HG03139 (cell line): ENCODE data around the gene CASP12.
"Not testable (repeated sequence)": the region's sequence is repeated elsewhere in the genome, so short reads cannot be mapped to it uniquely, and the experiment has no call there.

Source experiments
- ATAC-seq: cut with Tn5 transposase; IDR thresholded peaks from one replicate; pipeline ENCODE4 v1.9.1; 2021; ENCODE audit not compliant: unreplicated experiment

Gene CASP12

DNA sequence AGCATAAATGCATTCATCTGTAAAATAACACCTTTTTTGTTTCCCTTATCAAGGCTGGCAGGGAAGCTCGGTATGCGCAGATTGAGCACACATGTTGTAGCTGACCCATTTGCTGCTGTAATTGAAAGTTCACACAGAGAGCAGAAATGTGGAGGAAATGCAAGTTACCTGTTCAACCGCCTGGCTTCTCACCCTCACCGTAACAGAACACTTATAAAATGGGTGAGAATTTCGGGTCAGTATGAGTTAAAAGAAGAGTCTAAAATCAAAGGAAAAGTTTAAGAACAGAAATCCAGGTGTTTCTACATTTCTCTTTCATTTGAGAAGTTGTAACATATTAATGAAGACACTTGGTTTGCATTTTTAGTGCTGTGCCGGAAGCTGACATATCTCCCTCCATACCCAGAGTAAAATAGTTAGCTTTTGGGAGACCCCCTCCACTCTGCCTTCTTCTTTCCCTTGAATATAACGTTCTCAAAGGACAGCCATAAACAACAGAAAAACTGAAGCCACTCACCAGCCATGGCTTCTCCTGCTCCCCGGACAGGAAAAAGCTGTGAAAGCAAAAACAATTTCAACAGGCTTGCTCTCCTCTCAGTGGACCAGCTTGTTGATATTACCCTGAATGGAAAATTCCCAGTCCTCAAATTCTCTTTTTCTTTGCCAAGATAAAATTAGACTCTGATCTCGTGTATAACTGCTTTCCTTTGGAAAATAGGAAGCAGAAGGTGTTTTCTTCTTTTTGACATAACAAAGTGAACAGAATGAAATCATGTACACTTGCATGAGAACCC is at the start of gene CASP12:
Gene CASP12, minus strand, starts transcription at position 570 of the 794 bp plus-strand sequence.
- ATAC-seq: no peak

GRCh38 chr11:104946907-104947306 is 48.6 kb upstream of the CASP12 start:
- ATAC-seq: peak; percentile 94

DNA sequence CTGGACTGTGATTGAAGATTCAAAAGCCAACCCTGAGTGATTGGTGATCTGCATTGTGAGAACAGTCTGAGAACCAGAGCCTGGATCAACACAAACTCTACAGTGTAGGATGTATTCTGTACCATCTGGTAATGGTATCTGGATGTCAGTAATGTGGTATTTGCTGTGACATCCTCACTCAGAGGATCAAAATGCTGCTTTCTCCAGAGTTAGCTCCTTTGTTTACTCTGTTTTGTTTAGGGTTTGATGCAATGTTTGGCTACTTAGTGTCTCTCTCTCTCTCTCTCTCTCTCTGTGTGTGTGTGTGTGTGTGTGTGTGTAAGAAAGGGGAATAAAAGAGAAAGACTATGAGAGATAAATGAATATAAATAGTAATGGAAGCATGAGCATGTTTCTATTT is 45.8 kb upstream of the CASP12 start:
- ATAC-seq: no peak

DNA sequence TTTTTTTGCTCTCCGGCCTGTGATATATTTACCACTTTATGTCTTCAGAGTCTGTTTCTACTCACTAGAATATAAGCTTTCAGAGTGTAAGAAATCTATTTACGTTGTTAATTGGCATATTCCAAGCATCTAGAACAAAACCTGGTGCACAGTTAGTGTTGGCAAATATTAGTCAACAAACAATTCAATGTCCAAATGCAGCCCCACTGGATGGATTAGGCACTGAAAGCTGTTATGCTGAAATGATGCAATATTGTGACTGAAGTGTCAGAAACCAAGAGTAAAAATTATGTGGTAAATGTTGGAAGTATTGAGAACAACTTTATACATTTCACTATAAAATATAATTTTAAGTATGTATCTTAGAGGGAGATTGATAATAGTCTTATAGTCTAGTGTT is 45.3 kb upstream of the CASP12 start:
- ATAC-seq: no peak

- no peak for ATAC-seq
Observed at GRCh38 chr11:104934594-104934993, 36.3 kb upstream of the CASP12 start.

- ATAC-seq: not testable (repeated sequence)
Observed at GRCh38 chr11:104934073-104934472, 35.8 kb upstream of the CASP12 start.

DNA sequence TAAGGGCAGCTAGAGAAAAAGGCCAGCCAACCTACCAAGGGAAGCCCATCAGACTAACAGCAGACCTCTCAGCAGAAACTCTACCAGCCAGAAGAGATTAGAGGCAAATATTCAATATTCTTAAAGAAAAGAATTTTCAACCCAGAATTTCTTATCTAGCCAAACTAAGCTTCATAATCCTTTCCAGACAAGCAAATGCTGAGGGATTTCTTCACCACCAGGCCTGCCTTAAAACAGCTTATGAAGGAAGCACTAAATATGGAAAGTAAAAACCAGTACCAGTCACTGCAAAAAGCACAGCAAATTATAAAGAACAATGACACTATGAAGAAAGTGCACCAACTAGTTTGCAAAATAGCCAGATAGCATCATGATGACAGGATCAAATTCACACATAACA is 30.6 kb upstream of the CASP12 start:
- no peak for ATAC-seq

DNA sequence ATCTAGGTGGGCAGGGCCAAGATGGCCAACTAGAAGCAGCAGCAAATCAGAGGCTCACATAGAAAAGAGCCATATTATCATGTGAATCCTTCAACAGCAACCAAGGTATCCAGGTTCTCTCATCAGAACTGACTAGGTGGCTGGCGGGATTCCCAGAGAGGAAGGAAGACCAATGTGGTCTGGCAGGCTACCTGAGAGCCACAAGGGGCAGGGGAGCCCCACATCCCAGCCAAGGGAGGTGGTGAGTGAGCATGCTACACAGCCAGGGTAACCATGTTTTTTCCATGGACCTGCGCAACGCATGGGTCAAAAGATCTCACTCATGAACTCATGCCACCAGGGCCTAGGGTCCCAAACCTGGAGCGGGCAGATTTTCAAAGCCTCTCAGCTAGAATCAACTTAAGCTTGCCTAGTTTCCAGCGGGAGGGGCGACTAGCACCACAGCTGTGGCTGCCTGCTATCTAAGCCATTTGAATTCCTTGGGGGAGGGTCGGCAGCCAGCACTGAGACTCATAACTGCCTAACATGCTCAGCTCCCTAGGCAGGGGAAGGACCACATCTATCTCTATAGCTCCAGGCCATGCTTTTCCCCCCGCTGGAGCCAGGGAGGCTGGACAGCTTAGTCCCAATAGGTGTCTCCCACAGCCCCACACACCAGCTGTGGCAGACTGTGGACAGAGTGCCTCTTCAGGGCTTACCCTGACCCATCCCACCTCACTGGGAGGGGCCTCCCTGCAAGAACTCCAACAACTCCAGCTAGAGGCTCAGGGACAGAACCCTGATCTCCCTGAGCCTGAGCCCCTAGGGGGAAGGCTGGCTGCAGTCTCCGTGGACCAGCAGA is 28.7 kb upstream of the CASP12 start:
- no peak for ATAC-seq

- no peak for ATAC-seq
Observed at GRCh38 chr11:104925850-104926249, 27.6 kb upstream of the CASP12 start.

DNA sequence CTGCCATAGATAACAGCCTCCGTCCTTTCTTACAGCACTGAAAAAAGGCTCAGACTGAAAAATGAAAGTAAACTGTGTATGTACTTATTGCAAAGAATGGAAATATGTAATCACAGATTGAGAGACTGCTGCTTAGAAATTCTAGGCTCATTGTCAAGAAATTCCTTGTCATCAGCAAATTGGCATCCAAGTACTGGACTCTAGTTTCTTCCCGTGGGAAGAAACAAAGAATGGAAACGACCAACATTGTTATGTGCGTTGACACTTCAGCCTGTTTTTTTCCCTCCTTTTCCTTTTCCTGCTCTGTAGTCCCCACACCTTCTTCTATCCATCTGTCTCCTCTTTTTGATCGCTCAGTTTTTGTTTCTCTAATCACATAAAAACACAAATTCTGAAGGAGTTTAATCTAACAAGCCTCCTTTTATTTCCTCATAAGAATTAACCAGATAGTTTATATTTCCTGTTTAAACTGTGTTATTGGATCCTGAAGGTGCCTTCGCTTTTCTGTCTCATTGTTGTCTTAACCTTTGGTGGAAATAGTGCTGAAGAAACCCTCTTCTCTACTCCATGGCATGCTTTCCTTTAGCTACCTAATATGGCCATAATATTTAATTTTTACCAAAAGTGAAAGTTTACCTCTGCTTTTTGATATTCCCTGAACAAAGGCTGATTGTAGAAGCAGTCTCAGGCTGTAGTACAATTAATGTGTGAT is 20.0 kb upstream of the CASP12 start:
- no peak for ATAC-seq

- ATAC-seq: no peak
Observed at GRCh38 chr11:104917271-104918112, 19.2 kb upstream of the CASP12 start.

GRCh38 chr11:104916442-104916841 is 18.2 kb upstream of the CASP12 start:
- no peak for ATAC-seq

GRCh38 chr11:104912102-104912501 is 13.8 kb upstream of the CASP12 start:
- no peak for ATAC-seq

DNA sequence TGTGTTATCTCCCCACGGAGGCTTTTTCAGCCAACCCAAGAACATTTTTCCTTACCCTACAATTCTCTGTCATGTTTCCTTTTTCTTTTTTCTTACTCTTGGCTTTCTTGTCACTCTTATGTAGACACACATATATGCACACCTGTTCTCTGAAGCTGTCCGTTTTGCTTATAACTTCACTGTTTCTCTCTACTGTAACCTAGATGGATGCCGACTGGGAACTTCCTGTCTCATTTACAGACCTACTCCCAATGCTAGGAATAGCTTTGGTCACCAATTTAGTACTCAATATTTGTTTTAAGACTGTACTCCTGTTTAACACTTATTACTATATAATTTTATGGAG is 9.9 kb upstream of the CASP12 start:
- no peak for ATAC-seq

GRCh38 chr11:104907521-104908185 is 9.4 kb upstream of the CASP12 start:
- ATAC-seq: peak; percentile 57

DNA sequence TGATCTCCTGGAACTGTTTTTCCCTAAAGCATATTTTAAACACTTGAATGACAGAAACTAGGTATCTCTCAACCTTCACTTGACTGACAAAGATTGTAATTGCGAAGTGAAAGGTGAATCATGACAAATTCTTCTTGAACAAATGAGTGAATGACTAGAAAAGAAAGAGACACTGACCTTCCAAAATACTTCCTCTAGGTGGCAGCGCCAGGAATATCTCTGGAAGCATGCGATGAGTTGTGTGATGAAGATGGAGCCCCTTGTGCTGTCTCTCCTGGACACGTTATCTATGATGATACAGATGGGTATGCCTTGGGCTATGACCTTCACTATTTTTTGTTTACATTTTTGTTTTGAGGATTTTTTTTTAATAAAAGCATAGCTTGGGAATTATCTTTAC is 7.0 kb upstream of the CASP12 start:
- no peak for ATAC-seq

GRCh38 chr11:104899226-104899625 is 966 bp upstream of the CASP12 start:
- ATAC-seq: no peak

DNA sequence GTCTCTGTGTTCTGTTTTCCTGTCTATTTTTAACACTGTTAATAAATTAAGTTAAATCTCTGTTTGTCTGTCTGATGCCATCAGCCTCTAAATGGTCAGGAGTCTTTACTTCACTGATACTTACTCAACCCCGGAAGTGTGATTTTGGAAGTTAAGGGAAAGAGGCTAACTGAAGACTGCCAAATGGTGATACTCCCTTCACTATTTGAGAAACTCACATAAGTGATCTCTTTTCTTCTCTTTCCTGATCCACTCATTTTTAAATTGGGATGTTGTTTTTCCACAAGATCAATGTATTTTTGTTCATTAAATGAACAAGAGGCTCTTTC is 389 bp upstream of the CASP12 start:
- ATAC-seq: no peak

GRCh38 chr11:104895634-104896033 is 2.6 kb downstream of the CASP12 start:
- ATAC-seq: no peak

- no peak for ATAC-seq
Observed at GRCh38 chr11:104893876-104894275, 4.4 kb downstream of the CASP12 start.
